Right lobe of liver (tissue), 4 donors: ENCODE data around the gene PXDN.

Experiments
- CTCF ChIP-seq, 4 donors: fragments of 200-600 bp in 3 of 4; fragments of 450-650 bp in 1 of 4; IDR thresholded peaks; one replicate each; pipeline versions ENCODE4 v1.5.1 to v1.8.0; 2016 to 2022; ENCODE audit warnings: antibody characterized with exemption in 4 of 4, mild to moderate bottlenecking in 2 of 4
- POLR2A ChIP-seq: fragments of 450-650 bp; IDR thresholded peaks from one replicate; pipeline ENCODE4 v1.6.1; 2017; ENCODE audit warnings: antibody characterized with exemption, mild to moderate bottlenecking
- donor health status: DM: no; HTN: no; CAD: no.
- donor health status: DM: no; HTN: no; CAD: no.
- donor health status: DM: no; HTN: yes; CAD: no.

DNA sequence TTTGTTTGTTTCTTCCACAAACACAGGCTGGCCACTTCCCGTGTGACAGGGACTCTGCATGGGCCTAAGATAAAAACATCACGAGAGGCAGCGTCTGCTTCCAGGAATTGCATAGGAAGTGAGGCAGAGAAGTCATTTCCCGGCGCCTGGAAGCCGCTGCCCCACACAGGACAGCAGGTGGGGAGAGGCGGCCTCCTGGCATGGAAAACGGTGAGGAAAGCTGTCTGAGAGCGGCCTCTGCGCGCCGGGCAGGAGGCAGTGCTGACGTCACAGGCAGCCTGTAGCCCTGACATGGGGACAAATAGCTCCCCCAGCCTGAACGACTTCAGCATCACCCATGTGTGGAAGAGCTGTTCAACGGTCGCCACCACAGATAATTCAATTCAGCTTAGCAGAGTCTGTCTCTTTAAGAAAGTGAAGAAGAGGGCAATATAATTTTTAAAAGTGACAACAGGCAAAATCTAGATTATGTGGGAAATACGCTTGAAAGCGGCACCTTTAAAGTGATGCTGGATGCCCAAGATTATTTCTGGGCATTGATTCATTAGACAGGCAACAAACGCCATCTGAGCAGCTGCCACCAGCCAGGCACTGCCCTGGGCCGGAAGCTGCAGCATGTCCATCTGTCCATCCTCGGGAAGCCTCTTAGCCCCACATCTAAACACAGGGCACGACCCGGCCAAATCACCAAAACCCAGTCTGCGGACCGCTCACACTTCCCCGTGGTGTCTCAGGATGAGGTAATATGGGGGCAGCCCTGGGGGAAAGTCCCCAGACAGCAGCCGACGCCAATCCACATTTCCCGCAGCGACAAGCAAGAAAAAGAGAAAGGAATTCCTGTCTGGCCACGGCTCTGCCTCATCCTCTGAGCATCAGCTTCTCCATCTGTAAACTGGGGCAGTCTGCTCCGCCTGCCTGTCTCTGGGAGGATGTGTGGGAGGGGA lies 138.9 kb downstream of the PXDN start:
- no peak for TF ChIP-seq CTCF (IDR thresholded peaks at IDR 0.05)
- no peak for TF ChIP-seq POLR2A
